ENCODE results near the gene DGCR2.
A peak's percentile ranks its signal among the peaks of the same experiment; 100 is the strongest.

Gene DGCR2

GRCh38 chr22:19065929-19066328 is 56.3 kb downstream of the DGCR2 start:
- TF ChIP-seq CTCF (IDR thresholded peaks at IDR 0.05; ENCODE audit: low read depth, low read length), result no peak
- DNase-seq (ENCODE audit: low read depth in 2 of 2), result no peak
- H3K4me3 ChIP-seq (replicated peaks in 1 of 2; ENCODE audit: low read depth in 2 of 2, low read length in 2 of 2), result no peak overlapping the region

- H3K4me3 ChIP-seq (replicated peaks in 1 of 2; ENCODE audit: low read depth in 2 of 2, low read length in 2 of 2), result no peak overlapping the region
- TF ChIP-seq CTCF (IDR thresholded peaks at IDR 0.05; ENCODE audit: low read depth, low read length), result no peak
- DNase-seq (ENCODE audit: low read depth in 2 of 2), result no peak
These were observed 56.8 kb downstream of the DGCR2 start for GRCh38 chr22:19065298-19065859.

GRCh38 chr22:19064354-19065054 is 57.7 kb downstream of the DGCR2 start:
- H3K4me3 ChIP-seq (replicated peaks in 1 of 2; ENCODE audit: low read depth in 2 of 2, low read length in 2 of 2), result no peak overlapping the region
- no peak for TF ChIP-seq CTCF (IDR thresholded peaks at IDR 0.05; ENCODE audit: low read depth, low read length)
- DNase-seq (ENCODE audit: low read depth in 2 of 2), result no peak

GRCh38 chr22:19063581-19064353 is 58.4 kb downstream of the DGCR2 start:
- DNase-seq (ENCODE audit: low read depth in 2 of 2), result peak in 1 of 2 donors; percentile 41
- H3K4me3 ChIP-seq (replicated peaks in 1 of 2; ENCODE audit: low read depth in 2 of 2, low read length in 2 of 2), result no peak overlapping the region
- no peak for TF ChIP-seq CTCF (IDR thresholded peaks at IDR 0.05; ENCODE audit: low read depth, low read length)

- no peak overlapping the region for H3K4me3 ChIP-seq (replicated peaks in 1 of 2; ENCODE audit: low read depth in 2 of 2, low read length in 2 of 2)
- DNase-seq (ENCODE audit: low read depth in 2 of 2), result no peak
- TF ChIP-seq CTCF (IDR thresholded peaks at IDR 0.05; ENCODE audit: low read depth, low read length), result no peak
These were observed 59.3 kb downstream of the DGCR2 start for GRCh38 chr22:19062943-19063308.

- TF ChIP-seq CTCF (IDR thresholded peaks at IDR 0.05; ENCODE audit: low read depth, low read length), result no peak
- no peak for DNase-seq (ENCODE audit: low read depth in 2 of 2)
- H3K4me3 ChIP-seq (replicated peaks in 1 of 2; ENCODE audit: low read depth in 2 of 2, low read length in 2 of 2), result no peak overlapping the region
These were observed 59.9 kb downstream of the DGCR2 start for GRCh38 chr22:19062139-19062942.
